OCI-LY1 (cell line): Measurements from ENCODE around the gene MRRF.

Experiments
- CTCF ChIP-seq: fragments of 200-600 bp; sonication (generic), shearing (Covaris generic); IDR thresholded peaks from 2 replicates; pipeline ENCODE4 v1.5.1; 2017; ENCODE audit warnings: mild to moderate bottlenecking, antibody characterized with exemption, low read length, moderate library complexity, mixed read lengths
- EZH2 ChIP-seq: fragments of 200-600 bp; sonication (generic), shearing (Covaris generic); IDR thresholded peaks from 2 replicates; pipeline ENCODE4 v1.8.0; 2017; ENCODE audit warnings: borderline replicate concordance, mixed run types, mild to moderate bottlenecking, antibody characterized with exemption, low read length, moderate library complexity, mixed read lengths

GRCh38 chr9:122378236-122378635 is 113.6 kb downstream of the MRRF start:
- TF ChIP-seq CTCF (no peak), EZH2 (no peak)
